NT2/D1 (cell line): ENCODE data around the gene AP5B1.

ENCODE experiments used
- SUZ12 ChIP-seq: IDR thresholded peaks from 2 replicates; pipeline ENCODE4 v1.6.1; 2011; ENCODE audit not compliant: insufficient read length, insufficient read depth; ENCODE audit errors: extremely low read depth
- YY1 ChIP-seq: IDR thresholded peaks from 2 replicates; pipeline ENCODE4 v1.6.1; 2011; ENCODE audit not compliant: insufficient read length, insufficient read depth
- ZNF274 ChIP-seq: IDR thresholded peaks from 2 replicates; pipeline ENCODE4 v1.6.1; 2011; ENCODE audit warnings: mild to moderate bottlenecking, low read depth, low read length

DNA sequence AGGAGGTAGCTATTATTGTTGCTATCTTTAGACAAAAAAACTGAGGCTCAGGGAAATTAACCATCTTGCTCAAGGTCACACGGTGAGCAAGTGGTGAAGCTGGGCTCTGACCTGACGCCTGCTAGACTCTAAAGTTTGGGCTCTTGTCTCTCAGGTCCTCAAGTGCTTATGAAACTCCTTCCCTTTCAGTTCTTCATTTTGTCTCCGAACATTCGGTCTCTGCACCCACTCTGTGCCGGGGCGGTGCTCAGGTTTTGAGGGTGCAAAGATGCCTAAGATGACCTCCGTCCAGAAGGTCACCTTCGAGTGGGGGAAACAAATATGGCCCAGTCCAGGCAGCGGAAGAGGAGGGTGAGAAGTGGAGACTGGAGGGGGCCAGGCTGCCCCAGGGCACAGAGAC, 22.1 kb upstream of the AP5B1 start:
- TF ChIP-seq SUZ12 (no peak), ZNF274 (no peak), YY1 (no peak)
